Motor neuron (in vitro differentiated cells): ENCODE measurements around the gene PITPNM3. TPM values are rescaled to one million over a fixed set of nuclear protein-coding genes. Genes with fewer than 3 reads are reported as not detected.

Source experiments
- ATAC-seq, 8 experiments: fragments of 200-7000 bp; cut with Tn5 transposase; replicated peaks in 6 of 8; 2 replicates each; pipeline ENCODE4 v1.8.0; 2021; ENCODE audit warnings: mild to moderate bottlenecking in 8 of 8, moderate library complexity in 8 of 8
- H3K27ac ChIP-seq, 2 donors: fragments of 250-450 bp; sonication (Bioruptor Pico); 2 replicates each; pipeline ENCODE4 v1.9.0; 2021; ENCODE audit warnings: antibody characterized with exemption in 2 of 2, mild to moderate bottlenecking in 2 of 2, moderate library complexity in 1 of 2
- H3K4me1 ChIP-seq, 2 donors: fragments of 250-450 bp; sonication (Bioruptor Pico); replicated peaks in 1 of 2; 2 replicates each; pipeline ENCODE4 v1.6.1; 2021; ENCODE audit warnings: antibody characterized with exemption in 2 of 2, mild to moderate bottlenecking in 2 of 2, moderate library complexity in 1 of 2
- H3K4me3 ChIP-seq, 5 donors: fragments of 250-450 bp; sonication (Bioruptor Pico); 2 replicates each; pipeline ENCODE4 v1.9.0; 2021; ENCODE audit warnings: antibody characterized with exemption in 5 of 5, mild to moderate bottlenecking in 5 of 5, moderate library complexity in 4 of 5
- WGBS, 10 experiments: fragments of 450-650 bp; shearing (Covaris generic); methylation state at CpG; one replicate each; pipeline ENCODE4 v1.0.0; 2022; 5-methylcytosine and 5-hydroxymethylcytosine counted together
- in situ Hi-C, 9 experiments: fragments of 400-800 bp; cut with MboI; loops; one replicate each; pipeline ENCODE4 v1.15.0; 2021; ENCODE audit warnings: low sequenced_read_pairs in 9 of 9, low pct_unique_long_range_greater_than_20kb in 2 of 9; ENCODE audit not compliant: unreplicated experiment in 9 of 9
- total RNA-seq, 8 experiments: library from RNA; unstranded; fragments of 300-600 nt; gene quantifications; 2 replicates each; pipeline versions ENCODE4 v1.2.3 to v1.2.4, GENCODE V29; 2022

PITPNM3 gene
- total RNA-seq, 8 experiments from 2014 or later: 0.31 to 10.1 (median 1.7) TPM

- no peak overlapping the region for H3K4me3 ChIP-seq
- H3K27ac ChIP-seq: no peak overlapping the region
- 60 to 92% (median 79%) methylated on average over 1 to 7 of the region's 12 CpGs; no CpG with 5 or more reads in 4 of the 10 experiments for WGBS, 10 experiments
- in situ Hi-C loops: no loop called here
- peaks cover 0 to 15% of the 10 kb centered on the region in 2 donors for H3K4me1 ChIP-seq
- no peak for ATAC-seq
Measured at GRCh38 chr17:6508016-6508415, 48.3 kb downstream of the PITPNM3 start.

DNA sequence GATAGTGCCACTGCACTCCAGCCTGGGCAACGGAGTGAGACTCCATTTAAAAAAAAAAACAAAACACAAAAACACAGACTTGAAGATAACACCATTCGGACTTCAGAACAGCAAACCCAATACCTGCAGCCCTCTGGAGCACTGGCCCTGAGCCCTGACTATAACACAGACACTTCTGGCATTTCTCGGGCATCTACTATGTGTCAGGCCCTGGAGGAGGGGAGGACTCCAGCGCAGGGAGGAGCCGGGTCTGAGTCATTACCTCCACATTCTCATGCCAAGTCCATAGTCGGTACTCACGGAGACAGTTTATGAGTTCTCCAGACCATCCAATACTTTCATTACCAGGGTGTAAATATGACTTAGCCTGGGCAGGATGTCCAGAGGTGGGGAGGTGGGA, 48.8 kb downstream of the PITPNM3 start:
- in situ Hi-C loops: no loop called here
- WGBS, 10 experiments: 0 to 100% (median 95%) methylated on average over 1 to 3 of the region's 7 CpGs; no CpG with 5 or more reads in 5 of the 10 experiments
- Histone ChIP-seq H3K4me3 (no peak overlapping the region), H3K27ac (no peak overlapping the region), H3K4me1 (peaks cover 0 to 15% of the 10 kb centered on the region in 2 donors)
- peak in 3 of 8 experiments; percentile 38 to 90 (median 85) for ATAC-seq

- Histone ChIP-seq H3K27ac (no peak overlapping the region), H3K4me1 (peaks cover 0 to 15% of the 10 kb centered on the region in 2 donors), H3K4me3 (no peak overlapping the region)
- in situ Hi-C loops: no loop called here
- no peak for ATAC-seq
- WGBS, 10 experiments: 0 to 67% (median 18%) methylated on average over 1 to 2 of the region's 5 CpGs; no CpG with 5 or more reads in 6 of the 10 experiments
Measured at GRCh38 chr17:6506679-6507231, 49.6 kb downstream of the PITPNM3 start.

GRCh38 chr17:6505425-6506142, 50.8 kb downstream of the PITPNM3 start:
- Histone ChIP-seq H3K27ac (no peak overlapping the region), H3K4me3 (no peak overlapping the region), H3K4me1 (peaks cover 0 to 14% of the 10 kb centered on the region in 2 donors)
- no peak for ATAC-seq
- 71 to 92% (median 79%) methylated on average over 1 to 8 of the region's 12 CpGs; no CpG with 5 or more reads in 3 of the 10 experiments for WGBS, 10 experiments
- in situ Hi-C loops: no loop called here

DNA sequence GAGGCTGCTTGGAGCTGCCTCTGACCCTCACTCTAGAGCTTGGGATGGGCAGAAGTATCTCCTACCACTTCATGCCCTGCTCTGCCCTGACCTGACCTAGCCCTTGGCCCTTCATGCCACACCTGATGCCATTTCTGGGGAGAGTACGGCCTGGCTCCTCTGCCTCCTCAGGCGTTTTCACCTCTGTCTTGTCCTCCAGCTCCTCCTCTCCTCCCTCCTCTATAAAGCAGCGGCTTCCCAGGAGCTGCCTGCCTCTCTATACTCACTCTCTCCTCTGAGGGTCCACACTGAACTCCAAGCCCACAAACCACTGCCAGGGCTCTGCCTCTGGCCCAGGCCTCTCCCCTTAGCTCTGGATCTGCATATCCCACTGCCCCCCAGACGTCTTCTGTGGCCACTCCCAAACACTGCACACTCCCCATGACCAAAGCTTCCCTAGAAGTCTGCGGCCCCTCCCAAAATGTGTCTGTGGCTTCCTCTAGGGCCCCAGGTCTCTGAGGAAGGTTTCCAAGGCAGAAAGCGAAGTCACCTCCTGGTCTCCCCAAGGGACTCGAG, 52.6 kb downstream of the PITPNM3 start:
- Histone ChIP-seq H3K4me1 (peaks cover 0 to 5% of the 10 kb centered on the region in 2 donors), H3K4me3 (no peak overlapping the region), H3K27ac (no peak overlapping the region)
- peak in 2 of 8 experiments; percentile 44 to 51 for ATAC-seq
- in situ Hi-C loops: no loop called here
- WGBS, 10 experiments: 69 to 100% (median 86%) methylated on average over 1 to 4 of the region's 7 CpGs; no CpG with 5 or more reads in 2 of the 10 experiments

DNA sequence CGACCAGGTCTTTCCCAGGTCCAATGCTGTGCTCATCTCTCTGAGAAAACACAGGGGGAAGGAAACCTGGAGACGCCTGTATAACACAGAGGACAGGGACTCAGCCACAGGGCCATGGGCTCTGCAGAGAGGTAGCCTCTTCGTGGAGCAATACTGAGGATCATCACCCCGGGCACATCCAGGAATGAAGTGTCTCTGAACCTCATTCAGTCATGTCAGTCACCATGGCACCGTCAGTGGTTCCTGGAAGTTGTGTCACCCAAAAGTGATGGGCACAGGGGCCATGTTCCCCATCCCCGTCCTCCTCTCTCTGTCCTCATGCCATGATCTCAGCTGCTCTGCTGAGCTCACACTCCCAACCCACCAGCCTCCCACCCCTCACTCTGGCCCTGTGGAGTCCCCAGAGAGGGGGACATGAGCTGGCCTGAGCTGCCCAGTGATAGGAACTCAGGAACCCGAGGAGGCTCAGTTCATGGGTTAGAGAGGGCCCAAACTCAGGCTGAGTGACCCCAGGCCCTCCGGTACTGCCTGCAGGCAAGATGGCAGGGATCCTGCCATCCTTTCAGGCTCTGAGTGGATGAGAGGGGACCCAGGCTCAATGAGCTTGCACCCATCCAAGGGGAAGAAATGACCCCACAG, 53.4 kb downstream of the PITPNM3 start:
- 76 to 100% (median 87%) methylated on average over 1 to 3 of the region's 8 CpGs; no CpG with 5 or more reads in 5 of the 10 experiments for WGBS, 10 experiments
- Histone ChIP-seq H3K4me3 (no peak overlapping the region), H3K27ac (no peak overlapping the region), H3K4me1 (peaks cover 4 to 5% of the 10 kb centered on the region in 2 donors)
- no peak for ATAC-seq
- in situ Hi-C loops: no loop called here

DNA sequence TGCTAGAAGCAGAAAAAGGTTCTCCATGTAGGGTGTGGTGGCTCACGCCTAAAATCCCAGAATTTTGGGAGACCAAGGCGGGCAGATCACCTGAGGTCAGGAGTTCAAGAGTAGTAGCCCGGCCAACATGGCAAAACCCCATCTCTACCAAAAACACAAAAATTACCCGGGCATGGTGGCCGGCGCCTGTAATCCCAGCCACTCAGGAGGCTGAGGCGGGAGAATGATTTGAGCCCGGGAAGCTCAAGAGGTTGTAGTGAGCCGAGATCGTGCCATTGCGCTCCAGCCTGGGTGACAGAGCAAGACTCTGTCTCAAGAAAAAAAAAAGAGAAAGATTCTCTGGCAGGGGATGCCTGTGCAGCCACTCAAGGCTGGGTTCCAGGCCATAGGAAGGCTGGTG, 54.2 kb downstream of the PITPNM3 start:
- Histone ChIP-seq H3K4me3 (no peak overlapping the region), H3K27ac (no peak overlapping the region), H3K4me1 (peaks cover 11 to 13% of the 10 kb centered on the region in 2 donors)
- ATAC-seq: no peak
- 60 to 100% (median 90%) methylated on average over 1 to 2 of the region's 11 CpGs; no CpG with 5 or more reads in 6 of the 10 experiments for WGBS, 10 experiments
- in situ Hi-C loops: no loop called here

DNA sequence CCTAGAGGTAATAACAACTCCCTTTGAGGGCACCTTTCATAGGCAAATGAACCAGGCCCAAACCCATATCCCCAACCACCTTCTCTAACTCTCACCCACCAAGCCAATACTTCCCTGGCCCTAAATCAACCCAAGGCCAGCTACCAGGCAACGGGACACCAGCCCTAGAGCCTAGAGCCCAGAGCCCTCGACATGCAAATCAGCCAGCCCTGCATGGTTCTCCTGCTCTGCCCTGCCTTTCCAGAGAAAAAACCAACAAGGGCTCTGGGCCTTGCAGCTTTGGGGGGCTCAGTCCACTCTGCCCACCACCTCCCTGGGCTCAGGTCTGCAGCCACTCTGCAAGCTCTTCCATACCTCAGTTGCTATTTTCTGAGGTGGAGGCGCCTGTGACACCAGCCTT, 55.0 kb downstream of the PITPNM3 start:
- H3K4me3 ChIP-seq: no peak overlapping the region
- H3K4me1 ChIP-seq: peaks cover 13 to 21% of the 10 kb centered on the region in 2 donors
- 20 to 80% (median 52%) methylated on average over 1 to 3 of the region's 3 CpGs; no CpG with 5 or more reads in 4 of the 10 experiments for WGBS, 10 experiments
- in situ Hi-C loops: no loop called here
- ATAC-seq: no peak
- no peak overlapping the region for H3K27ac ChIP-seq

DNA sequence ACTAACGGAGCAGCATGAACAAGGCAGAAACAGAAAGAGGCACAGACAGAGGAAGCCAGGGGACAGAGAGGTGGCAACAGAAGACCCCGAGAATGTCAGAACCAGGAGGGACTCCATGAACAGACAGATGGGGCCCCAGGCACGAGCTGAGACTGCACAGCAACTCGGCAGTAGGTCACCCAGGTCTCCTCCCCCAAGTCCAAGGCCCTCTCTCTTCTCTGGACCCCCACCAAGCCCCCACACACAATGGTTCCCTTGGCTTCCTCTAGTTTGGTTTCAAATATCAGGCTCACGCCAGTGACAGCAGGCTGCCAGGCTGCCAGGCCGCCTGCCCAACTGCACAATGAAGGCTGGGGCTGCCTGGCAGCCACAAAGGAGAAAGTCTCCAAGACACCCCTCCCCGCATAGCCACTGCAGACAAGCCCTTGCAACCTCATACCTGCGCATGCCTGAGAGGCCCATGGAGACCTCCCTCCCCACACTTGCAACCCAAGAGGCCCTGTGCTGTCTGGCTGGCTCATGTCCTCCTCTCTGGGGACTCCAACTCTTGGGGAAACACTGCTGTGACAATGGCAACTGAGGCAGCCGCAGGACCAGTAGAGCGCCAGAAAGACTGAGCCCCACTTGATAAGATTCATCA, 57.3 kb downstream of the PITPNM3 start:
- Histone ChIP-seq H3K4me1 (peaks cover 19 to 24% of the 10 kb centered on the region in 2 donors), H3K4me3 (no peak overlapping the region), H3K27ac (no peak overlapping the region)
- in situ Hi-C loops: no loop called here
- ATAC-seq: peak in 1 of 8 experiments; percentile 71
- 83 to 100% (median 95%) methylated on average over 2 to 5 of the region's 10 CpGs; no CpG with 5 or more reads in 6 of the 10 experiments for WGBS, 10 experiments

- Histone ChIP-seq H3K4me3 (no peak overlapping the region), H3K27ac (no peak overlapping the region), H3K4me1 (peaks cover 19 to 24% of the 10 kb centered on the region in 2 donors)
- in situ Hi-C loops: no loop called here
- ATAC-seq: no peak
- WGBS, 10 experiments: 20 to 92% (median 60%) methylated on average over 1 to 5 of the region's 7 CpGs; no CpG with 5 or more reads in 5 of the 10 experiments
Measured at GRCh38 chr17:6498356-6498755, 58.0 kb downstream of the PITPNM3 start.

- in situ Hi-C loops: no loop called here
- peaks cover 19 to 24% of the 10 kb centered on the region in 2 donors for H3K4me1 ChIP-seq
- WGBS, 10 experiments: 51 to 100% (median 80%) methylated on average over 1 to 7 of the region's 17 CpGs; no CpG with 5 or more reads in 5 of the 10 experiments
- peak in 6 of 8 experiments; percentile 40 to 78 (median 63) for ATAC-seq
- no peak overlapping the region for H3K27ac ChIP-seq
- no peak overlapping the region for H3K4me3 ChIP-seq
Measured at GRCh38 chr17:6497496-6498221, 58.7 kb downstream of the PITPNM3 start.
